Activated CD8-positive, alpha-beta T cell treated with anti-CD3 and anti-CD28 coated beads for 36 hours (primary cell): ENCODE measurements around the gene AHCTF1. TPM values are rescaled to one million over a fixed set of nuclear protein-coding genes. Genes with fewer than 3 reads are reported as not detected.

Experiments used
- ATAC-seq: fragments of 200-7000 bp; cut with Tn5 transposase; one replicate; pipeline ENCODE4 v1.10.0; 2021; ENCODE audit warnings: mild to moderate bottlenecking, moderate library complexity
- CTCF ChIA-PET: fragments of 350-600 bp; sonication (Branson Sonifier 250); formaldehyde crosslinking; loops from one replicate; lab custom pipeline; 2021; ENCODE audit warnings: antibody characterized with exemption; lab: Charles Lee
- POLR2A ChIA-PET: fragments of 350-600 bp; sonication (Branson Sonifier 250); formaldehyde crosslinking; loops from one replicate; lab custom pipeline; 2021; ENCODE audit warnings: antibody characterized with exemption; lab: Charles Lee
- DNase-seq: peaks from one replicate; pipeline ENCODE4 v3.0.0-alpha.2; 2020
- H3K27ac Mint-ChIP-seq: one replicate; pipeline ENCODE4 v1.8.0; 2021; ENCODE audit warnings: mild to moderate bottlenecking, mixed read lengths
- H3K27me3 Mint-ChIP-seq: one replicate; pipeline ENCODE4 v1.8.0; 2021; ENCODE audit warnings: mixed read lengths
- H3K36me3 Mint-ChIP-seq: one replicate; pipeline ENCODE4 v1.8.0; 2021; ENCODE audit warnings: low read depth, mixed read lengths
- H3K4me1 Mint-ChIP-seq: one replicate; pipeline ENCODE4 v1.8.0; 2021; ENCODE audit warnings: low read depth, mixed read lengths
- H3K4me3 Mint-ChIP-seq: one replicate; pipeline ENCODE4 v1.8.0; 2021; ENCODE audit warnings: mild to moderate bottlenecking, moderate library complexity, mixed read lengths
- H3K9me3 Mint-ChIP-seq: one replicate; pipeline ENCODE4 v1.8.0; 2021; ENCODE audit warnings: mixed read lengths
- CTCF ChIP-seq: fragments of 200-600 bp; IDR thresholded peaks from one replicate; pipeline ENCODE4 v1.8.0; 2022; ENCODE audit warnings: antibody characterized with exemption, mild to moderate bottlenecking
- intact Hi-C: fragments of 100-400 bp; cut with micrococcal nuclease; formaldehyde crosslinking; loops from one replicate; pipeline ENCODE4 v1.10.0; 2022
- total RNA-seq, 2 experiments: library from RNA; stranded (reverse); gene quantifications; one replicate each; pipeline ENCODE4 v1.2.3, GENCODE V29; 2021

The AHCTF1 gene
- total RNA-seq, 2 experiments from 2014 or later = 42.4 to 45.3 TPM

GRCh38 chr1:246795906-246796694 is 135.6 kb downstream of the AHCTF1 start:
- H3K9me3 Mint-ChIP-seq = no peaks in the 10 kb centered on the region
- no peaks in the 10 kb centered on the region for H3K4me1 Mint-ChIP-seq
- ChIA-PET POLR2A (no interaction called here), CTCF (no interaction called here)
- H3K36me3 Mint-ChIP-seq = no peaks in the 10 kb centered on the region
- H3K27me3 Mint-ChIP-seq = no peaks in the 10 kb centered on the region
- H3K4me3 Mint-ChIP-seq = no peak overlapping the region
- DNase-seq = no peak
- intact Hi-C loops = no loop called here
- no peak overlapping the region for H3K27ac Mint-ChIP-seq
- no peak for ATAC-seq
- TF ChIP-seq CTCF = no peak

GRCh38 chr1:246794828-246795671 is 136.7 kb downstream of the AHCTF1 start:
- DNase-seq = no peak
- H3K27ac Mint-ChIP-seq = no peak overlapping the region
- H3K4me3 Mint-ChIP-seq = no peak overlapping the region
- no peak for ATAC-seq
- H3K27me3 Mint-ChIP-seq = peaks cover 6% of the 10 kb centered on the region
- ChIA-PET POLR2A (no interaction called here), CTCF (no interaction called here)
- no peaks in the 10 kb centered on the region for H3K9me3 Mint-ChIP-seq
- intact Hi-C loops = no loop called here
- TF ChIP-seq CTCF = no peak
- H3K36me3 Mint-ChIP-seq = no peaks in the 10 kb centered on the region
- no peaks in the 10 kb centered on the region for H3K4me1 Mint-ChIP-seq

- no peaks in the 10 kb centered on the region for H3K9me3 Mint-ChIP-seq
- no peak overlapping the region for H3K4me3 Mint-ChIP-seq
- intact Hi-C loops = no loop called here
- no peak for ATAC-seq
- DNase-seq = no peak
- POLR2A ChIA-PET = no interaction called here
- H3K36me3 Mint-ChIP-seq = no peaks in the 10 kb centered on the region
- H3K27me3 Mint-ChIP-seq = peaks cover 10% of the 10 kb centered on the region
- CTCF ChIA-PET = no interaction called here
- H3K27ac Mint-ChIP-seq = no peak overlapping the region
- TF ChIP-seq CTCF = no peak
- H3K4me1 Mint-ChIP-seq = no peaks in the 10 kb centered on the region
Observed at GRCh38 chr1:246794048-246794827, 137.5 kb downstream of the AHCTF1 start.

- no peak for TF ChIP-seq CTCF
- peaks cover 13% of the 10 kb centered on the region for H3K27me3 Mint-ChIP-seq
- ATAC-seq (no peak), DNase-seq (no peak)
- no peak overlapping the region for H3K4me3 Mint-ChIP-seq
- H3K4me1 Mint-ChIP-seq = peaks cover 3% of the 10 kb centered on the region
- no peaks in the 10 kb centered on the region for H3K9me3 Mint-ChIP-seq
- ChIA-PET CTCF (no interaction called here), POLR2A (no interaction called here)
- H3K36me3 Mint-ChIP-seq = no peaks in the 10 kb centered on the region
- H3K27ac Mint-ChIP-seq = no peak overlapping the region
- intact Hi-C loops = no loop called here
Observed at GRCh38 chr1:246793356-246793896, 138.3 kb downstream of the AHCTF1 start.
